Fibroblast of peridontal ligament (primary cell): Measurements from ENCODE around the gene CYP11A1.
A peak's percentile ranks its signal among the peaks of the same experiment; 100 is the strongest.
"Not testable (repeated sequence)": the region's sequence is repeated elsewhere in the genome, so short reads cannot be mapped to it uniquely, and the experiment has no call there.

Experiments used
- DNase-seq: peaks from one replicate; pipeline ENCODE4 v3.0.0-alpha.2; 2010; ENCODE audit errors: extremely low read depth

The CYP11A1 gene

GRCh38 chr15:74374648-74375302 is 7.3 kb upstream of the CYP11A1 start:
- no peak for DNase-seq

GRCh38 chr15:74373731-74374647 is 6.5 kb upstream of the CYP11A1 start:
- DNase-seq = peak; percentile 72

- no peak for DNase-seq
These were observed 5.7 kb upstream of the CYP11A1 start for GRCh38 chr15:74373056-74373650.

- DNase-seq = no peak
These were observed 3.0 kb upstream of the CYP11A1 start for GRCh38 chr15:74370471-74370870.

GRCh38 chr15:74369756-74370155 is 2.3 kb upstream of the CYP11A1 start:
- no peak for DNase-seq

GRCh38 chr15:74369084-74369745 is 1.8 kb upstream of the CYP11A1 start:
- DNase-seq = no peak

- DNase-seq = no peak
These were observed 675 bp upstream of the CYP11A1 start for GRCh38 chr15:74368121-74368520.

GRCh38 chr15:74365598-74366445 is 1.6 kb downstream of the CYP11A1 start:
- DNase-seq = peak; percentile 45

- no peak for DNase-seq
These were observed 2.4 kb downstream of the CYP11A1 start for GRCh38 chr15:74364936-74365597.

GRCh38 chr15:74362482-74362881 is 5.0 kb downstream of the CYP11A1 start:
- no peak for DNase-seq

GRCh38 chr15:74360855-74361254 is 6.6 kb downstream of the CYP11A1 start:
- not testable (repeated sequence) for DNase-seq

- DNase-seq = not testable (repeated sequence)
These were observed 8.1 kb downstream of the CYP11A1 start for GRCh38 chr15:74359376-74359775.

- DNase-seq = not testable (repeated sequence)
These were observed 9.9 kb downstream of the CYP11A1 start for GRCh38 chr15:74357514-74357913.

GRCh38 chr15:74356050-74356449 is 11.4 kb downstream of the CYP11A1 start:
- DNase-seq = not testable (repeated sequence)

GRCh38 chr15:74353992-74354391 is 13.5 kb downstream of the CYP11A1 start:
- DNase-seq = not testable (repeated sequence)

- no peak for DNase-seq
These were observed 15.0 kb downstream of the CYP11A1 start for GRCh38 chr15:74352393-74352910.

GRCh38 chr15:74351670-74352069 is 15.8 kb downstream of the CYP11A1 start:
- no peak for DNase-seq

- no peak for DNase-seq
These were observed 16.9 kb downstream of the CYP11A1 start for GRCh38 chr15:74350295-74351275.

- no peak for DNase-seq
These were observed 18.1 kb downstream of the CYP11A1 start for GRCh38 chr15:74349241-74349778.
